ENCODE measurements around the gene VSIG2. TPM values are rescaled to one million over a fixed set of nuclear protein-coding genes. Genes with fewer than 3 reads are reported as not detected.

VSIG2 gene
- total and polyA plus RNA-seq, 2 of the 4 experiments (the other 2 are of a cell fraction), result not detected

- no peak for DNase-seq
- Histone ChIP-seq H4K20me1 (ENCODE audit: insufficient read depth, low read length) (peaks cover 10% of the 10 kb centered on the region), H2AK9ac (replicated peaks; ENCODE audit: low read depth, low read length, poor library complexity) (peak overlapping the region; percentile 34), H3K27ac (ENCODE audit: insufficient read depth, low read length) (no peak overlapping the region), H3K56ac (ENCODE audit: extremely low read depth, insufficient read depth, low read length) (no peak overlapping the region), H2BK15ac (ENCODE audit: low read depth, low read length) (no peak overlapping the region), H3K4me3 (ENCODE audit: insufficient read depth, low read depth, low read length) (no peak overlapping the region), H3K14ac (replicated peaks; ENCODE audit: low read depth, low read length) (no peak overlapping the region), H4K8ac (ENCODE audit: low read depth in 2 of 2, low read length in 2 of 2) (no peak overlapping the region), H3K4me2 (ENCODE audit: low read depth, low read length) (no peak overlapping the region), H3K9me3 (ENCODE audit: control insufficient read depth, insufficient read depth, low read length) (no peaks in the 10 kb centered on the region), H3K9ac (ENCODE audit: low read depth, low read length) (no peak overlapping the region), H2AK5ac (ENCODE audit: low read depth, low read length) (no peak overlapping the region), H3K36me3 (ENCODE audit: control insufficient read depth, insufficient read depth, low read length) (no peaks in the 10 kb centered on the region; the same call in 1 of the 2 replicates), H2BK120ac (ENCODE audit: low read depth, low read length) (no peak overlapping the region), H2BK5ac (ENCODE audit: low read depth, low read length, poor library complexity, severe bottlenecking) (no peak overlapping the region), H3K4ac (ENCODE audit: low read depth, low read length) (no peak overlapping the region), H4K91ac (ENCODE audit: insufficient read depth, low read depth, low read length) (no peak overlapping the region), H3K4me1 (ENCODE audit: control insufficient read depth, insufficient read depth, low read length) (peaks cover 1% of the 10 kb centered on the region; the same call in 1 of the 2 replicates), H3K18ac (ENCODE audit: low read depth, low read length) (no peak overlapping the region), H3K79me1 (ENCODE audit: low read depth in 1 of 2, low read length in 2 of 2) (peaks cover 0 to 5% of the 10 kb centered on the region in 2 experiments; a peak in 1 of 4 replicates), H3K23ac (ENCODE audit: low read depth, low read length) (no peak overlapping the region), H3K9me1 (ENCODE audit: insufficient read depth, low read length) (no peaks in the 10 kb centered on the region; the same call in 1 of the 2 replicates), H3K27me3 (ENCODE audit: control insufficient read depth, insufficient read depth, low read length) (peaks cover 17% of the 10 kb centered on the region; the same call in 1 of the 2 replicates), H2AFZ (replicated peaks; ENCODE audit: low read length, poor library complexity) (no peak overlapping the region), H2BK20ac (ENCODE audit: low read depth, low read length) (no peak overlapping the region), H4K5ac (ENCODE audit: low read depth, low read length) (no peak overlapping the region)
- no peak for ATAC-seq (ENCODE audit: low read depth)
- TF ChIP-seq RFX5 (IDR thresholded peaks at IDR 0.05; ENCODE audit: low read depth, low read length), result no peak
- TF ChIP-seq CTCF (conservative IDR thresholded peaks at IDR 0.05; ENCODE audit: low read depth, low read length), result no peak
- no peak for TF ChIP-seq NFE2L2 (IDR thresholded peaks at IDR 0.05; ENCODE audit: low read depth, low read length)
- no peak for TF ChIP-seq SMC3 (IDR thresholded peaks at IDR 0.05; ENCODE audit: low read depth, low read length)
- no peak for TF ChIP-seq POLR2A (IDR thresholded peaks at IDR 0.05; ENCODE audit: low read depth, low read length)
- no peak for TF ChIP-seq BHLHE40 (IDR thresholded peaks at IDR 0.05; ENCODE audit: low read depth, low read length)
- no peak for TF ChIP-seq MAZ (IDR thresholded peaks at IDR 0.05; ENCODE audit: borderline replicate concordance, low read depth, low read length)
- TF ChIP-seq ELK1 (IDR thresholded peaks at IDR 0.05; ENCODE audit: borderline replicate concordance, low read depth, low read length), result no peak
- TF ChIP-seq RCOR1 (IDR thresholded peaks at IDR 0.05; ENCODE audit: insufficient replicate concordance, low read length), result no peak
- ChIA-PET POLR2A (ENCODE audit: unreplicated experiment) (no interaction called here), CTCF (no interaction called here)
- WGBS, 2 experiments (ENCODE audit: extremely low coverage in 2 of 2, insufficient read length in 1 of 2), result 65% methylated on average over 10 of the region's 25 CpGs; no CpG with 5 or more reads in 1 of the 2 experiments
- in situ Hi-C loops (cut with MboI; ENCODE audit: low sequenced_read_pairs) (loop anchor here (5.0 to 10.0 kb wide), 2 partner anchors 75 to 88 kb away; partner anchors contain the start of genes SIAE and SPA17), intact Hi-C loops (cut with micrococcal nuclease) (no loop called here), dilution Hi-C loops (cut with HindIII; ENCODE audit: low sequenced_read_pairs, unreplicated experiment) (no loop called here)
- BruUV-seq (replicated peaks), result no TSS peak
Measured at GRCh38 chr11:124760205-124760652, 8.2 kb upstream of the VSIG2 start.

Measured in IMR-90 (cell line).